Gastroesophageal sphincter (tissue), 4 donors: ENCODE measurements around the gene LARP6. TPM values are rescaled to one million over a fixed set of nuclear protein-coding genes. Genes with fewer than 3 reads are reported as not detected.

Experiments used
- ATAC-seq: fragments of 150-250 bp; one replicate; pipeline ENCODE4 v1.9.1; 2016; ENCODE audit warnings: mild to moderate bottlenecking, moderate library complexity
- H3K27ac ChIP-seq, 4 donors: fragments of 200-600 bp; sonication (generic) in 3 of 4; 1 replicate in 3 of 4; 2 replicates in 1 of 4; pipeline ENCODE4 v1.5.1; 2016 to 2019
- H3K27me3 ChIP-seq: fragments of 200-600 bp; sonication (generic); one replicate; pipeline ENCODE4 v1.5.1; 2019
- H3K36me3 ChIP-seq, 2 donors: fragments of 200-600 bp; sonication (generic); one replicate each; pipeline ENCODE4 v1.5.1; 2019; ENCODE audit warnings: control low read depth in 1 of 2
- H3K4me1 ChIP-seq, 3 donors: fragments of 200-600 bp; sonication (generic); 1 replicate in 2 of 3; 2 replicates in 1 of 3; pipeline ENCODE4 v1.5.1; 2016 to 2019; ENCODE audit warnings: control low read depth in 2 of 3
- H3K4me3 ChIP-seq, 2 donors: fragments of 200-600 bp; sonication (generic); one replicate each; pipeline ENCODE4 v1.5.1; 2019; ENCODE audit warnings: mild to moderate bottlenecking in 1 of 2, moderate library complexity in 1 of 2
- H3K9me3 ChIP-seq, 3 donors: fragments of 200-600 bp; sonication (generic); one replicate each; pipeline ENCODE4 v1.5.1; 2017 to 2019; ENCODE audit warnings: control low read depth in 2 of 3
- CTCF ChIP-seq, 4 experiments: fragments of 200-600 bp in 2 of 4; fragments of 450-650 bp in 2 of 4; sonication (generic) in 1 of 4; IDR thresholded peaks; one replicate each; pipeline ENCODE4 v1.5.1; 2017 to 2019; ENCODE audit warnings: antibody characterized with exemption in 4 of 4, mild to moderate bottlenecking in 2 of 4, moderate library complexity in 2 of 4
- EP300 ChIP-seq: sonication (generic); formaldehyde crosslinking; IDR thresholded peaks from one replicate; pipeline ENCODE4 v1.6.1; 2017; ENCODE audit warnings: antibody characterized with exemption, mild to moderate bottlenecking
- POLR2A ChIP-seq, 2 donors: fragments of 450-650 bp; IDR thresholded peaks; one replicate each; pipeline ENCODE4 v1.6.1; 2017; ENCODE audit warnings: antibody characterized with exemption in 2 of 2, mild to moderate bottlenecking in 2 of 2, moderate library complexity in 1 of 2
- POLR2AphosphoS5 ChIP-seq: sonication (generic); formaldehyde crosslinking; IDR thresholded peaks from one replicate; pipeline ENCODE4 v1.6.1; 2017; ENCODE audit warnings: antibody characterized with exemption
- WGBS, 2 donors: methylation state at CpG; one replicate each; pipeline ENCODE4 v1.1.5; 2018; ENCODE audit warnings: low coverage in 1 of 2; 5-methylcytosine and 5-hydroxymethylcytosine counted together
- total RNA-seq, 4 donors: library from RNA; depleted of rRNA; stranded (reverse); fragments of >200 nt; gene quantifications; one replicate each; pipeline ENCODE4 v1.1.0, GENCODE V29; 2016

LARP6 gene
- total RNA-seq, 4 donors from 2014 or later: 43.7 to 48.2 (median 45.5) TPM

- WGBS, 2 donors: 86 to 89% methylated on average over 1 to 2 of the region's 2 CpGs
- Histone ChIP-seq H3K36me3 (no peaks in the 10 kb centered on the region), H3K9me3 (no peaks in the 10 kb centered on the region), H3K27me3 (no peaks in the 10 kb centered on the region), H3K27ac (no peak overlapping the region), H3K4me3 (no peak overlapping the region), H3K4me1 (no peaks in the 10 kb centered on the region)
- TF ChIP-seq EP300: no peak
- no peak for ATAC-seq
These were observed 26.8 kb upstream of the LARP6 start for GRCh38 chr15:70880781-70881180.

GRCh38 chr15:70879401-70879800, 25.4 kb upstream of the LARP6 start:
- no peak overlapping the region for H3K27ac ChIP-seq
- H3K9me3 ChIP-seq: no peaks in the 10 kb centered on the region
- TF ChIP-seq POLR2A (IDR thresholded peaks at IDR 0.05) (no peak), CTCF (IDR thresholded peaks at IDR 0.05) (no peak), EP300 (no peak), POLR2AphosphoS5 (no peak)
- no peak overlapping the region for H3K4me3 ChIP-seq
- H3K4me1 ChIP-seq: no peaks in the 10 kb centered on the region
- ATAC-seq: no peak
- WGBS, 2 donors: 30 to 65% methylated on average over 2 of the region's 2 CpGs
- no peaks in the 10 kb centered on the region for H3K36me3 ChIP-seq
- H3K27me3 ChIP-seq: no peaks in the 10 kb centered on the region

- TF ChIP-seq EP300: no peak
- TF ChIP-seq CTCF (IDR thresholded peaks at IDR 0.05): no peak
- no peak for TF ChIP-seq POLR2A (IDR thresholded peaks at IDR 0.05)
- TF ChIP-seq POLR2AphosphoS5: no peak
- no peak overlapping the region for H3K27ac ChIP-seq
- H3K27me3 ChIP-seq: no peaks in the 10 kb centered on the region
- 58 to 81% methylated on average over 2 of the region's 2 CpGs for WGBS, 2 donors
- no peaks in the 10 kb centered on the region for H3K4me1 ChIP-seq
- H3K36me3 ChIP-seq: no peaks in the 10 kb centered on the region
- no peak overlapping the region for H3K4me3 ChIP-seq
- H3K9me3 ChIP-seq: no peaks in the 10 kb centered on the region
- ATAC-seq: no peak
These were observed 22.7 kb upstream of the LARP6 start for GRCh38 chr15:70876683-70877082.

GRCh38 chr15:70876011-70876410, 22.1 kb upstream of the LARP6 start:
- Histone ChIP-seq H3K9me3 (no peaks in the 10 kb centered on the region), H3K4me3 (no peak overlapping the region), H3K4me1 (no peaks in the 10 kb centered on the region), H3K27ac (no peak overlapping the region), H3K36me3 (no peaks in the 10 kb centered on the region), H3K27me3 (no peaks in the 10 kb centered on the region)
- no peak for ATAC-seq
- 67 to 72% methylated on average over 3 of the region's 3 CpGs for WGBS, 2 donors
- no peak for TF ChIP-seq CTCF (IDR thresholded peaks at IDR 0.05)
- no peak for TF ChIP-seq EP300
- TF ChIP-seq POLR2A (IDR thresholded peaks at IDR 0.05): no peak
- no peak for TF ChIP-seq POLR2AphosphoS5

- ATAC-seq: no peak
- H3K4me1 ChIP-seq: peaks cover 0 to 5% (median 0%) of the 10 kb centered on the region in 3 donors
- TF ChIP-seq CTCF (IDR thresholded peaks at IDR 0.05): peak; percentile 26 to 65 (median 46)
- TF ChIP-seq POLR2A (IDR thresholded peaks at IDR 0.05): no peak
- WGBS, 2 donors: 72 to 74% methylated on average over 7 of the region's 7 CpGs
- no peaks in the 10 kb centered on the region for H3K27me3 ChIP-seq
- H3K36me3 ChIP-seq: no peaks in the 10 kb centered on the region
- no peak overlapping the region for H3K4me3 ChIP-seq
- H3K27ac ChIP-seq: no peak overlapping the region
- no peaks in the 10 kb centered on the region for H3K9me3 ChIP-seq
These were observed 21.2 kb upstream of the LARP6 start for GRCh38 chr15:70875001-70875782.
